GM12891 (cell line): Measurements from ENCODE around the gene CCDC80.

Source experiments
- DNase-seq: peaks from one replicate; pipeline ENCODE4 v3.0.0; 2011; ENCODE audit warnings: low spot score; ENCODE audit not compliant: insufficient read length
- FAIRE-seq: peaks from 2 replicates; lab custom pipeline; 2011; peaks lifted over from hg19 to GRCh38; lab: Jason Lieb, UNC
- PAX5 ChIP-seq: IDR thresholded peaks from 2 replicates; pipeline ENCODE4 v1.6.1; 2011; ENCODE audit warnings: low read length, moderate library complexity, mild to moderate bottlenecking; ENCODE audit not compliant: insufficient read depth, severe bottlenecking
- POLR2A ChIP-seq: IDR thresholded peaks from 2 replicates; pipeline ENCODE4 v1.6.1; 2011; ENCODE audit warnings: low read depth, low read length, control low read depth
- POLR2AphosphoS5 ChIP-seq: IDR thresholded peaks from 2 replicates; pipeline ENCODE4 v1.6.1; 2011; ENCODE audit warnings: low read depth, low read length, control low read depth
- POU2F2 ChIP-seq: IDR thresholded peaks from 2 replicates; pipeline ENCODE4 v1.6.1; 2011; ENCODE audit warnings: low read depth, mild to moderate bottlenecking, control low read depth, low read length, moderate library complexity
- SPI1 ChIP-seq: IDR thresholded peaks from 2 replicates; pipeline ENCODE4 v1.6.1; 2011; ENCODE audit warnings: low read depth, low read length, control low read depth
- TAF1 ChIP-seq: IDR thresholded peaks from 2 replicates; pipeline ENCODE4 v1.6.1; 2011; ENCODE audit warnings: low read depth, low read length, control low read depth

CCDC80 gene

DNA sequence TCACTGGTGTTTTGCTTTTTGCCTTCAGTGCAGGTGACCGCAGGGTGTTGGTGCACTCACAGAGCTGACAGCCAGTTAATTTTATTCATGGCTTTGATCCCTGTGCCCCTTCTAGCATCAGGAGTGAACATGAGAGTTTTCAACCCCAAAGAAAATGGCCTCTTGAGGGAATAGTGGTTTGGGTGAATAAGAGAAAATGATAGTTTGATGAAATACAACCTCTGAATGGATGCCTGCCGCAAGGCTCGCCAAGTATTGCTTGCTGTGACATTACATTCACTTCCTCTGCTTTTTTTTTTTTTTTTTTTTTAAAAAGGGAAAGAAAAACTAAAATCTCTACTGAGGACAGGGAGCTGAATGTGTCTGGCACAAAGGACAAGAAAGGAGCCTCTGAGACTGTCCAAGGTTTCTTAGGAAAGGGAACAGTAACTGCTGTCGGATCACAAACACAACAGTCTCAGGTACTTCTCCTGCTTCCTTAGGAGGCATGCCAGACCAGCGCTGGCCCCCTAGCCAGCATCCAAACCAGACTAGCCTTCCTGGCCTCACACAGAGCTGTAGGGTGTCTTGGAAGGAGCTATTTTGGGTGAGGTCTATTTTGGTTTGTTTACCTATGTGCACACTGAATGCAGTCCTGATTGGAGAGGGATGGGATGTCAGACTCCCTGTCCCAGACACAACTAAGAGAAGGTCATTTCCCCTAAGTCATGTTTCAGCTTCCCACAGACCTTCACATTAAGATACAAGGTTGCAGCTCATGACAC, 29.0 kb downstream of the CCDC80 start:
- FAIRE-seq (no peak), DNase-seq (no peak)
- TF ChIP-seq TAF1, result no peak

DNA sequence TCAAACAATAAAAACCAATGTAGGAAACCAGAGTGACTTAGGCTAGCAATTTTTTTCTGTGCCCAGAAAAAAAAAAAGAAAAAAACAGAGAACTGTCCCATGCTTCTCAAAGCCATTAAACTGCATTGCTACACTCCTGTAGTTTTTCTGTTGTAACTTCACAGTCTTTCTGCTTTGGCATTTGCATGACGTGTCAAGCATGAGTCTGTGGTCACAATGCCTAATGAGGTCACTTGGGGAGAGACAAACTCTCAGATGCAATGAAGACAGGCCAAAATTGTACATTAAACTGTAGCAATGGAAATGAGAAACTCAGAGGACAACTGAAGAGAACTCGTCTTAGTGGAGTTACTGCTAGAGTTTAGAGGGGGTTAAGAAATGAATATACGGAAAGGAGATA, 30.8 kb downstream of the CCDC80 start:
- FAIRE-seq (no peak), DNase-seq (no peak)
- TF ChIP-seq PAX5 (no peak), SPI1 (no peak)

DNA sequence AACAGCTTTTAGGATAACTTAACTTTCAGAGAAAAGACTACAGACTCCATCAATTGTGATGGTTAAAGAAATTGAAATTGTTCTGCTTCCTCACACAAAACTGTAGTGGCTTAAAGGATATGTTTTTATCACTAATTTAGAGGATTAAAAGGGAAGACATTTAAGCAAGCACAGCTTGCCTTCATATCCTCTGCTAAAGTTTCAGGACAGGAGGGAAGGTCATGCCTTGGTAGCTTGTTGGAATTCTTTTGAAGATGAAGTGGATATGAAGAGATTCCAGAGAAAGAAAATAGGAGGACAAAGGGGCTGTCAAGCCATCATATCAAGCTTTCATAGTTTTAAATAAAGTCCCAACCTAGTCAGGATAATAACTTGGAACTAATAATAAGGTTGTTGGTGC, 33.1 kb downstream of the CCDC80 start:
- FAIRE-seq (no peak), DNase-seq (no peak)
- TF ChIP-seq SPI1 (no peak), POU2F2 (no peak), POLR2AphosphoS5 (no peak), PAX5 (no peak)

DNA sequence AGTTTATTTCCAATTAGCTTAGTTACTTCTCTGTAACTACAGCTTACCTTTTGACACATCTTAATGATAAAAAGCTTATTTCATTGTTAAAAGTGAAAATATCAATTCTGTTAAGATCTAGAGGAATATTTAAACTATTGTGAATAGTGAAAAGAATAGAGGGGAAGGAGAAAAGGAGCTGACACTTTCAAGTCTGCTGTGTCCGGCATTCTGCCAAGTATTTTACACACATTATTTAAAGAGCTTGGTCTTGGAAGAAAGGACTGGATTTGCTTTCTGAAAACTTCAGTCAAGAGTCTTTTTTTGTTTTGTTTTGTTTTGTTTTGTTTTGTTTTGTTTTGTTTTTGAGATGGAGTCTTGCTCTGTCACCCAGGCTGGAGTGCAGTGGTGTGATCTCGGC, 34.8 kb downstream of the CCDC80 start:
- no peak for TF ChIP-seq POLR2AphosphoS5
- no peak for TF ChIP-seq PAX5
- TF ChIP-seq SPI1, result no peak
- no peak for TF ChIP-seq POLR2A
- no peak for TF ChIP-seq TAF1
- no peak for TF ChIP-seq POU2F2
- FAIRE-seq (no peak), DNase-seq (no peak)

GRCh38 chr3:112605285-112605684, 35.7 kb downstream of the CCDC80 start:
- DNase-seq (no peak), FAIRE-seq (peak; percentile 38)
- no peak for TF ChIP-seq TAF1
- TF ChIP-seq SPI1, result no peak
- no peak for TF ChIP-seq PAX5
- TF ChIP-seq POLR2A, result no peak
- TF ChIP-seq POU2F2, result no peak
- TF ChIP-seq POLR2AphosphoS5, result no peak

DNA sequence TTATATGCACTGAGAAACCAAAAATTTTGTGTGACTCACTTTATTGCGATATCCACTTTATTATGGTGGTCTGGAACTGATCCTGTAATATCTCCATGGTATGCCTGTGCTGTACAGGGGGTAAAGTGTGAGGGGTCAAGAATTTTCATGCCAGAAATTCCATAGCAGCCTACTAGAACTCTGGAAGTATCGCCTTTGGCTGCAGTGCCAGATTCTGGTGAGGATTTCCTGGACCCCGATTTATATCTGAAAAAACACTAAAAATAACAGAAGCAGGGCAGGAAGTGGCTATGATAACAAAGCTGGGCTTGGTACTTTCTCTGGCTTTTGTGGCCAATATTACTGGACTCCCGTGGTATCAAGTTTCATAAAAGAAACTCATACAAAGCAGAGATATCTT, 36.4 kb downstream of the CCDC80 start:
- FAIRE-seq (no peak), DNase-seq (no peak)
- TF ChIP-seq TAF1 (no peak), SPI1 (no peak), POLR2AphosphoS5 (no peak), POU2F2 (no peak), POLR2A (no peak), PAX5 (no peak)

GRCh38 chr3:112602217-112602838, 38.6 kb downstream of the CCDC80 start:
- FAIRE-seq, result no peak
- TF ChIP-seq POU2F2, result no peak
- TF ChIP-seq SPI1, result peak; percentile 72
- DNase-seq, result no peak

DNA sequence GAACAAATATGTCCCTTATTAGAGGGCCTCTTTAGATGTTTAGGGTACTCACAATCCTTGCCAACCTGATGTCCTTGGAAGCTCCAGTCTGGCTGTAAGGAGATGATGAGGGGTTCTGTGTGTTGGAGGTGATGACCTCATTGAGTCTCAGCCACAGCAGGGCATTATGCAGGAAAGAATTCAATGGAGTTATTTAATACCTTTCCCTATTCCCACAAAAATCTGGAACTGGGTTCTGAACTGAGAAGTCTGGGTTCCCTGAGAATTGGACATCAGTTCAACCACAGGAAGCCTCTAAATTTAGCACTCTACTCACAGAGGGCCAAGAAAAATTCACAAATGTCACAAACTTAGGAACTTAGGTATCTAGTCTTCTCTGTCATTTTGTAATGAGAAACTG, 42.2 kb downstream of the CCDC80 start:
- TF ChIP-seq POLR2AphosphoS5 (no peak), POLR2A (no peak), SPI1 (no peak), TAF1 (no peak)
- FAIRE-seq (no peak), DNase-seq (no peak)

DNA sequence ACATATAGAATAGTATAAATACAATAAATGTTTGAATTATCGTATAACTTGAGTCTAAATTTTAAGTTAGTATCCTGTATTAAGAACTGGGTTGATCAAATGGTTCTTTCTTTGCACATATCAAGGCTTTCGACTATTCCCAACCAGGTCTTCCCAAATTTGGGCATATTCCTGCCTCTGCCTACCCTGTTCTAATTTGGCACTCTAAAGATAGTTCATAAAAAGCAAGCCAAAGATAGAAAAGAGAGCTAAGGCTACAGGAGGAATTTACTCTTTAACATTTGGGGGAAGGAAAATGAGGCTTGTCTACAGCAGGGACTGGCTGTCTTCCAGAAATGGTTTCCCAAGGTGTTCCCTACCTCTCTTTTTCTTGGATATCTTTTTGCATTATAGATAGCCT, 43.0 kb downstream of the CCDC80 start:
- TF ChIP-seq TAF1 (no peak), POU2F2 (no peak), PAX5 (no peak), POLR2A (no peak), POLR2AphosphoS5 (no peak), SPI1 (no peak)

DNA sequence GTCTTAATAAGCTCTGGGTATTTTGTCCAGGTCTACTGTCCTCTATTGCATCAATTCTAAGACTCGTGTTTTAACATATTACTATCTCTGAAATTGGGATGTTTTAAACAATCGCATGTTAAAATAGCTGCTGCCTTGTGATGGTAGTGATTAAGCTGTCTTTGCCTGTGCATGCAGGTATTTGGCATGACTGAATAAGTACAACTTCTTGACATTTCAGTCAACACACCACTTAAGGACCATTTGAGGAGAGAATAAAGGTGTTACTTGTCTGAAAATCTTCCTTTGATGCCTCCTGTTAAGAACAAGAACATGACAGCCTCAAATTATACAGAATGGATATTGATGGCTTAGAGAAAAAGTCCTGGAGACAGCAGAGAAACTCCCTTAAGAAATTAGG, 46.1 kb downstream of the CCDC80 start:
- no peak for FAIRE-seq
- TF ChIP-seq TAF1 (no peak), POU2F2 (no peak), POLR2AphosphoS5 (no peak), POLR2A (no peak), SPI1 (no peak), PAX5 (no peak)
- no peak for DNase-seq

More for the DNA sequence above, 43.0 kb downstream of the CCDC80 start:
- no peak for DNase-seq
- FAIRE-seq, result no peak
